Neuronal stem cell (in vitro differentiated cells): ENCODE measurements around the gene DEFB131B.
"Not testable (repeated sequence)": the region's sequence is repeated elsewhere in the genome, so short reads cannot be mapped to it uniquely, and the experiment has no call there.

ENCODE experiments used
- DNase-seq: peaks from one replicate; pipeline ENCODE4 v3.0.0-alpha.2; 2013; ENCODE audit warnings: low spot score
- H2AFZ ChIP-seq: one replicate; pipeline ENCODE4 v1.6.1; 2013; ENCODE audit warnings: mild to moderate bottlenecking, low read length, inconsistent platforms
- H2AK5ac ChIP-seq: 2 replicates; pipeline ENCODE4 v1.6.1; 2013; ENCODE audit warnings: low read depth, mild to moderate bottlenecking, inconsistent platforms, low read length, moderate library complexity, mixed read lengths
- H2BK120ac ChIP-seq: 2 replicates; pipeline ENCODE4 v1.6.1; 2013; ENCODE audit warnings: low read depth, mild to moderate bottlenecking, inconsistent platforms, low read length, moderate library complexity, mixed read lengths
- H2BK12ac ChIP-seq: one replicate; pipeline ENCODE4 v1.6.1; 2013; ENCODE audit warnings: low read length, inconsistent platforms
- H2BK15ac ChIP-seq: 2 replicates; pipeline ENCODE4 v1.6.1; 2013; ENCODE audit warnings: mild to moderate bottlenecking, low read length, inconsistent platforms, mixed read lengths
- H2BK5ac ChIP-seq: one replicate; pipeline ENCODE4 v1.6.1; 2013; ENCODE audit warnings: inconsistent platforms, mild to moderate bottlenecking, low read length, moderate library complexity
- H3K14ac ChIP-seq: one replicate; pipeline ENCODE4 v1.6.1; 2013; ENCODE audit warnings: low read length, inconsistent platforms
- H3K18ac ChIP-seq: 2 replicates; pipeline ENCODE4 v1.6.1; 2013; ENCODE audit warnings: low read length, inconsistent platforms
- H3K23ac ChIP-seq: 2 replicates; pipeline ENCODE4 v1.6.1; 2013; ENCODE audit warnings: low read depth, mild to moderate bottlenecking, mixed read lengths, low read length, inconsistent platforms; ENCODE audit not compliant: poor library complexity
- H3K27ac ChIP-seq: replicated peaks from 3 replicates; pipeline ENCODE4 v1.5.1; 2013; ENCODE audit warnings: low read length, inconsistent platforms
- H3K27me3 ChIP-seq, 3 experiments: 2 replicates each; pipeline ENCODE4 v1.6.1; 2013; ENCODE audit warnings: low read length in 3 of 3, mild to moderate bottlenecking in 2 of 3, inconsistent platforms in 1 of 3, low read depth in 1 of 3, mixed read lengths in 1 of 3, moderate library complexity in 1 of 3; ENCODE audit not compliant: control insufficient read depth in 3 of 3, insufficient read depth in 3 of 3
- H3K36me3 ChIP-seq, 2 donors: replicated peaks in 1 of 2; 2 replicates each; pipeline ENCODE4 v1.6.1; 2013; ENCODE audit warnings: low read length in 2 of 2; ENCODE audit not compliant: control insufficient read depth in 2 of 2, insufficient read depth in 2 of 2
- H3K4ac ChIP-seq: 2 replicates; pipeline ENCODE4 v1.6.1; 2013; ENCODE audit warnings: inconsistent platforms, mild to moderate bottlenecking, low read length, moderate library complexity
- H3K4me1 ChIP-seq, 2 donors: 1 replicate in 1 of 2; 2 replicates in 1 of 2; pipeline ENCODE4 v1.6.1; 2013; ENCODE audit warnings: low read length in 2 of 2, low read depth in 1 of 2; ENCODE audit not compliant: control insufficient read depth in 2 of 2, insufficient read depth in 1 of 2
- H3K4me2 ChIP-seq: one replicate; pipeline ENCODE4 v1.6.1; 2013; ENCODE audit warnings: mild to moderate bottlenecking, low read length, inconsistent platforms; ENCODE audit not compliant: insufficient read depth, poor library complexity, severe bottlenecking
- H3K4me3 ChIP-seq, 2 donors: 2 replicates each; pipeline ENCODE4 v1.5.1; 2013; ENCODE audit warnings: low read length in 2 of 2, mild to moderate bottlenecking in 2 of 2, inconsistent platforms in 1 of 2, moderate library complexity in 1 of 2
- H3K79me1 ChIP-seq: one replicate; pipeline ENCODE4 v1.6.1; 2013; ENCODE audit warnings: low read depth, mild to moderate bottlenecking, inconsistent platforms, low read length, moderate library complexity
- H3K9ac ChIP-seq: one replicate; pipeline ENCODE4 v1.6.1; 2013; ENCODE audit warnings: mild to moderate bottlenecking, low read depth, low read length, inconsistent platforms; ENCODE audit not compliant: poor library complexity
- H3K9me3 ChIP-seq, 2 donors: replicated peaks in 1 of 2; 2 replicates each; pipeline versions ENCODE3 to v1.6.1; 2013; ENCODE audit warnings: low read length in 2 of 2, mild to moderate bottlenecking in 2 of 2, inconsistent platforms in 1 of 2, low read depth in 1 of 2, mixed read lengths in 1 of 2, moderate library complexity in 1 of 2; ENCODE audit not compliant: control insufficient read depth in 2 of 2, insufficient read depth in 1 of 2
- H4K8ac ChIP-seq: one replicate; pipeline ENCODE4 v1.6.1; 2013; ENCODE audit warnings: low read depth, mild to moderate bottlenecking, inconsistent platforms, low read length, moderate library complexity
- H4K91ac ChIP-seq: one replicate; pipeline ENCODE4 v1.6.1; 2013; ENCODE audit warnings: low read length, low read depth, mild to moderate bottlenecking, inconsistent platforms; ENCODE audit not compliant: poor library complexity
- WGBS, 2 donors: extraction: QIAGEN DNeasy Blood & Tissue Kit; methylation state at CpG; one replicate each; pipeline ENCODE4 v1.1.7; 2013; ENCODE audit warnings: missing lambda C conversion rate in 2 of 2, mixed read lengths in 1 of 2; ENCODE audit not compliant: insufficient read length in 2 of 2, insufficient replicate concordance in 1 of 2; ENCODE audit errors: extremely low coverage in 2 of 2; 5-methylcytosine and 5-hydroxymethylcytosine counted together

DEFB131B gene

GRCh38 chr11:71888335-71889010, 10.2 kb downstream of the DEFB131B start:
- WGBS, 2 donors, result no CpG with 5 or more reads among the region's 14 CpGs
- not testable (repeated sequence) for H3K18ac ChIP-seq, H2BK120ac ChIP-seq, H3K4ac ChIP-seq, H3K36me3 ChIP-seq, H3K4me3 ChIP-seq, H3K9me3 ChIP-seq, H2BK15ac ChIP-seq, H2AFZ ChIP-seq, H3K23ac ChIP-seq, H3K4me2 ChIP-seq, H3K27me3 ChIP-seq, H3K14ac ChIP-seq, H2BK5ac ChIP-seq, DNase-seq, H3K4me1 ChIP-seq, H3K27ac ChIP-seq, H3K79me1 ChIP-seq, H4K91ac ChIP-seq, H2AK5ac ChIP-seq, H3K9ac ChIP-seq, H2BK12ac ChIP-seq
- peak overlapping the region; percentile 3 for H4K8ac ChIP-seq

- not testable (repeated sequence) for H3K18ac ChIP-seq, H4K91ac ChIP-seq, H3K79me1 ChIP-seq, H2BK12ac ChIP-seq, DNase-seq, H4K8ac ChIP-seq, H3K27me3 ChIP-seq, H2BK120ac ChIP-seq, H3K27ac ChIP-seq, H2AK5ac ChIP-seq, H2BK5ac ChIP-seq, H2BK15ac ChIP-seq, H3K4me1 ChIP-seq, H2AFZ ChIP-seq, H3K4me3 ChIP-seq, H3K23ac ChIP-seq, H3K4me2 ChIP-seq, H3K14ac ChIP-seq, H3K9ac ChIP-seq, H3K36me3 ChIP-seq, H3K4ac ChIP-seq, H3K9me3 ChIP-seq
- WGBS, 2 donors, result no CpG with 5 or more reads among the region's 14 CpGs
These were observed 11.1 kb downstream of the DEFB131B start for GRCh38 chr11:71889181-71889872.

- H2BK15ac ChIP-seq, result no peak overlapping the region
- H2BK120ac ChIP-seq, result no peak overlapping the region
- no peaks in the 10 kb centered on the region for H3K27me3 ChIP-seq
- H3K36me3 ChIP-seq, result peaks cover 0 to 2% of the 10 kb centered on the region in 2 donors
- H3K27ac ChIP-seq, result no peak overlapping the region
- H4K91ac ChIP-seq, result no peak overlapping the region
- H3K23ac ChIP-seq, result no peak overlapping the region
- H3K4me2 ChIP-seq, result no peak overlapping the region
- no peak overlapping the region for H3K4me3 ChIP-seq
- H3K4me1 ChIP-seq, result no peaks in the 10 kb centered on the region
- no peak overlapping the region for H2BK12ac ChIP-seq
- no peak overlapping the region for H2AFZ ChIP-seq
- H3K18ac ChIP-seq, result no peak overlapping the region
- H3K14ac ChIP-seq, result no peak overlapping the region
- H4K8ac ChIP-seq, result no peak overlapping the region
- no peak overlapping the region for H3K4ac ChIP-seq
- no peak overlapping the region for H2BK5ac ChIP-seq
- no peaks in the 10 kb centered on the region for H3K9me3 ChIP-seq
- H3K9ac ChIP-seq, result no peak overlapping the region
- WGBS, 2 donors, result no CpG with 5 or more reads among the region's 12 CpGs
- H3K79me1 ChIP-seq, result no peaks in the 10 kb centered on the region
- no peak overlapping the region for H2AK5ac ChIP-seq
- DNase-seq, result no peak
These were observed 17.7 kb downstream of the DEFB131B start for GRCh38 chr11:71895961-71896360.

- not testable (repeated sequence) for H3K14ac ChIP-seq, H2BK5ac ChIP-seq, DNase-seq, H3K27ac ChIP-seq, H2BK15ac ChIP-seq, H3K9ac ChIP-seq, H2AK5ac ChIP-seq, H4K8ac ChIP-seq, H2BK120ac ChIP-seq, H2BK12ac ChIP-seq, H3K79me1 ChIP-seq, H3K4me1 ChIP-seq, H3K4me2 ChIP-seq, H3K18ac ChIP-seq, H3K4ac ChIP-seq, H3K9me3 ChIP-seq, H3K27me3 ChIP-seq, H3K23ac ChIP-seq, H2AFZ ChIP-seq, H4K91ac ChIP-seq, H3K4me3 ChIP-seq
- H3K36me3 ChIP-seq, result peaks cover 0 to 14% of the 10 kb centered on the region in 2 donors
- no CpG with 5 or more reads among the region's 14 CpGs for WGBS, 2 donors
These were observed 22.9 kb downstream of the DEFB131B start for GRCh38 chr11:71901137-71901536.
